HepG2 (cell line): Measurements from ENCODE around the gene CIAO2B. TPM values are rescaled to one million over a fixed set of nuclear protein-coding genes. Genes with fewer than 3 reads are reported as not detected.

ENCODE experiments used
- ARID2 ChIP-seq: sonication (generic); formaldehyde crosslinking; IDR thresholded peaks from 2 replicates; pipeline ENCODE4 v1.8.1; 2022; ENCODE audit warnings: mild to moderate bottlenecking, missing genetic modification reagents, borderline replicate concordance
- ATF1 ChIP-seq: IDR thresholded peaks from 2 replicates; pipeline ENCODE4 v1.6.1; 2016; ENCODE audit warnings: mild to moderate bottlenecking, control low read depth
- ATF2 ChIP-seq: sonication (generic); formaldehyde crosslinking; IDR thresholded peaks from 2 replicates; pipeline ENCODE4 v1.4.0; 2020; ENCODE audit warnings: missing genetic modification reagents
- ATF4 ChIP-seq, 2 experiments: fragments of 450-650 bp in 1 of 2; sonication (generic) in 1 of 2; formaldehyde crosslinking; IDR thresholded peaks; 2 replicates each; pipeline versions ENCODE4 v1.5.0 to v1.8.0; 2020 to 2022; ENCODE audit warnings: mild to moderate bottlenecking in 1 of 2, missing genetic modification reagents in 1 of 2
- HNF4G ChIP-seq, 2 experiments: sonication (generic) in 1 of 2; formaldehyde crosslinking in 1 of 2; IDR thresholded peaks; 2 replicates each; pipeline versions ENCODE4 v1.4.0 to v1.6.1; 2011 to 2020; ENCODE audit warnings: borderline replicate concordance in 2 of 2, low read depth in 2 of 2, mild to moderate bottlenecking in 2 of 2, low read length in 1 of 2, missing genetic modification reagents in 1 of 2, moderate library complexity in 1 of 2
- KDM4B ChIP-seq: sonication (generic); formaldehyde crosslinking; IDR thresholded peaks from 2 replicates; pipeline ENCODE4 v1.4.0; 2020; ENCODE audit warnings: missing genetic modification reagents
- MED13 ChIP-seq: sonication (generic); formaldehyde crosslinking; IDR thresholded peaks from 2 replicates; pipeline ENCODE4 v1.5.0; 2020; ENCODE audit warnings: missing genetic modification reagents
- NFKBIZ ChIP-seq: IDR thresholded peaks from 2 replicates; pipeline ENCODE4 v1.6.1; 2018; ENCODE audit warnings: missing genetic modification reagents, missing compliant biosample characterization
- PRPF4 ChIP-seq: fragments of 200-400 bp; formaldehyde crosslinking; IDR thresholded peaks from 2 replicates; pipeline ENCODE4 v1.6.1; 2016; ENCODE audit warnings: low read length, low read depth; ENCODE audit not compliant: poor library complexity, severe bottlenecking
- SKI ChIP-seq: fragments of 450-650 bp; IDR thresholded peaks from one replicate; pipeline ENCODE4 v1.6.1; 2018; ENCODE audit warnings: mild to moderate bottlenecking; ENCODE audit not compliant: partially characterized antibody
- SRSF1 ChIP-seq: fragments of 200-400 bp; formaldehyde crosslinking; optimal IDR thresholded peaks from 2 replicates; pipeline ENCODE3; 2017; ENCODE audit warnings: mild to moderate bottlenecking, low read depth, low read length, moderate library complexity
- THYN1 ChIP-seq: sonication (generic); formaldehyde crosslinking; IDR thresholded peaks from 2 replicates; pipeline ENCODE4 v1.8.1; 2023; ENCODE audit warnings: low read depth, mild to moderate bottlenecking, moderate library complexity, missing genetic modification reagents, borderline replicate concordance
- U2AF1 ChIP-seq: fragments of 200-400 bp; formaldehyde crosslinking; optimal IDR thresholded peaks from 2 replicates; pipeline ENCODE3; 2017; ENCODE audit warnings: mild to moderate bottlenecking, low read depth, low read length
- YEATS2 ChIP-seq: sonication (generic); formaldehyde crosslinking; IDR thresholded peaks from 2 replicates; pipeline ENCODE4 v1.4.0; 2020; ENCODE audit warnings: missing genetic modification reagents, borderline replicate concordance
- ZFP36 ChIP-seq: fragments of 150-350 bp; IDR thresholded peaks from 2 replicates; pipeline ENCODE4 v1.6.1; 2018; ENCODE audit warnings: borderline replicate concordance, low read length, low read depth; ENCODE audit not compliant: partially characterized antibody
- ZFP37 ChIP-seq: sonication (generic); formaldehyde crosslinking; IDR thresholded peaks from 2 replicates; pipeline ENCODE4 v1.4.0; 2020; ENCODE audit warnings: missing genetic modification reagents, borderline replicate concordance
- ZMYM4 ChIP-seq: sonication (generic); formaldehyde crosslinking; IDR thresholded peaks from 2 replicates; pipeline ENCODE4 v1.8.1; 2023; ENCODE audit warnings: mild to moderate bottlenecking, missing genetic modification reagents
- ZNF12 ChIP-seq: sonication (generic); formaldehyde crosslinking; IDR thresholded peaks from 2 replicates; pipeline ENCODE4 v1.5.0; 2020; ENCODE audit warnings: missing genetic modification reagents
- ZNF263 ChIP-seq: sonication (generic); formaldehyde crosslinking; IDR thresholded peaks from 2 replicates; pipeline ENCODE4 v1.4.0; 2020; ENCODE audit warnings: missing genetic modification reagents
- ZNF280B ChIP-seq: sonication (generic); formaldehyde crosslinking; IDR thresholded peaks from 2 replicates; pipeline ENCODE4 v1.5.0; 2020; ENCODE audit warnings: missing genetic modification reagents, mild to moderate bottlenecking, borderline replicate concordance
- ZNF317 ChIP-seq: sonication (generic); formaldehyde crosslinking; IDR thresholded peaks from 2 replicates; pipeline ENCODE4 v1.5.0; 2020; ENCODE audit warnings: mild to moderate bottlenecking, missing genetic modification reagents
- ZNF34 ChIP-seq: sonication (generic); formaldehyde crosslinking; IDR thresholded peaks from 2 replicates; pipeline ENCODE4 v1.4.0; 2020; ENCODE audit warnings: mild to moderate bottlenecking, missing genetic modification reagents, borderline replicate concordance
- ZNF569 ChIP-seq: sonication (generic); formaldehyde crosslinking; IDR thresholded peaks from 2 replicates; pipeline ENCODE4 v1.5.0; 2020; ENCODE audit warnings: mild to moderate bottlenecking, missing genetic modification reagents, moderate library complexity, borderline replicate concordance
- ZNF709 ChIP-seq: sonication (generic); formaldehyde crosslinking; IDR thresholded peaks from 2 replicates; pipeline ENCODE4 v1.5.0; 2020; ENCODE audit warnings: mild to moderate bottlenecking, missing genetic modification reagents
- ZNF878 ChIP-seq: sonication (generic); formaldehyde crosslinking; IDR thresholded peaks from 2 replicates; pipeline ENCODE4 v1.8.1; 2023; ENCODE audit warnings: mild to moderate bottlenecking, missing genetic modification reagents, moderate library complexity
- ZSCAN31 ChIP-seq: sonication (generic); formaldehyde crosslinking; IDR thresholded peaks from 2 replicates; pipeline ENCODE4 v1.5.0; 2020; ENCODE audit warnings: low read depth, mild to moderate bottlenecking, missing genetic modification reagents
- polyA plus RNA-seq, 8 experiments: library from polyadenylated mRNA; depleted of rRNA in 3 of 8; stranded (reverse) in 7 of 8; unstranded in 1 of 8; fragments of >200 nt; fragmentation: Illumina TruSeq in 4 of 8; extraction: Trizol in 4 of 8; gene quantifications; 2 replicates each; pipeline versions ENCODE4 v1.2.1 to v1.2.3, GENCODE V29; 2011 to 2016; ENCODE audit warnings: low read depth in 4 of 8, missing spikeins in 1 of 8, mixed read lengths in 1 of 8; ENCODE audit not compliant: insufficient read depth in 1 of 8
- total RNA-seq, 5 experiments: library from RNA; depleted of rRNA; stranded (reverse); fragments of >200 nt; fragmentation: Illumina TruSeq; extraction: Trizol; gene quantifications; 2 replicates each; pipeline ENCODE4 v1.2.3, GENCODE V29; 2016; ENCODE audit warnings: low read depth in 1 of 5

Gene CIAO2B
- total and polyA plus RNA-seq, 2 of the 13 experiments (the other 11 are each of a cell fraction or from before 2014, with no cell fraction given): 157 to 293 TPM

GRCh38 chr16:66977341-66978113 lies 43.3 kb upstream of the CIAO2B start (continued):
- TF ChIP-seq ZNF280B (CRISPR knock-in tag) (0 out of 2 replicates have a peak, but pooled peaks have one; percentile 43), NFKBIZ (CRISPR knock-in tag) (peak; percentile 65; the same call in 1 of the 2 replicates), HNF4G (IDR thresholded peaks at IDR 0.05; ENCODE audit: borderline replicate concordance, low read depth, low read length) (no peak), HNF4G (CRISPR knock-in tag; IDR thresholded peaks at IDR 0.05; ENCODE audit: borderline replicate concordance, low read depth) (0 out of 2 replicates have a peak, but pooled peaks have one; percentile 23), ARID2 (CRISPR knock-in tag) (no peak), ATF1 (CRISPR knock-in tag) (no peak), ZMYM4 (CRISPR knock-in tag) (peak; percentile 57; the same call in 1 of the 2 replicates), ZSCAN31 (peak; percentile 74), ZNF12 (CRISPR knock-in tag) (peak; percentile 79; the same call in 1 of the 2 replicates), ATF4 (CRISPR knock-in tag; IDR thresholded peaks at IDR 0.05) (no peak), KDM4B (CRISPR knock-in tag) (peak; percentile 86), PRPF4 (no peak), YEATS2 (CRISPR knock-in tag) (peak; percentile 76; the same call in 1 of the 2 replicates), ZFP36 (peak; percentile 74), SKI (peak; percentile 53), MED13 (CRISPR knock-in tag) (no peak), ZFP37 (CRISPR knock-in tag) (no peak), ATF2 (CRISPR knock-in tag) (peak; percentile 75; the same call in 1 of the 2 replicates), ZNF317 (no peak), ZNF709 (CRISPR knock-in tag) (0 out of 2 replicates have a peak, but pooled peaks have one; percentile 43), ZNF569 (CRISPR knock-in tag) (no peak), ZNF878 (CRISPR knock-in tag) (no peak), U2AF1 (no peak), ZNF263 (0 out of 2 replicates have a peak, but pooled peaks have one; percentile 15), SRSF1 (no peak), ZNF34 (no peak), THYN1 (CRISPR knock-in tag) (no peak)
